Fibroblast of gingiva (primary cell): ENCODE results near the gene HACD2.

Source experiments
- DNase-seq: peaks from one replicate; pipeline ENCODE4 v3.0.0-alpha.2; 2011; ENCODE audit warnings: low read depth

The HACD2 gene

DNA sequence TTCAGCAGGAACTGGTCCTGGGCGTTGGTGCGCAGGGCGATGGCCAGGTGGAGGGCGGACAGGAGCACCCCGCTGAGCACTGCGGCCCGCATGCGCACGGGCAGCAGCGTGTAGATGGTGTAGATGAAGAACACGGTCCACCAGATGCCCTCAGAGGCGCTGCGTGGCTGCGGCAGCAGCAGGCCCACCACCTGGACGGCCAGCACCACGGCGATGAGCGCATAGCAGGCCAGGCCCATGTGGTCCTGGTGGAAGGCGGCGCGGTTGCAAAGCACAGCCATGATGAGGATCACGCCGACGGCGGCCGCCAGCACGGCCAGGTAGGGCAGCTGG, 137.5 kb downstream of the HACD2 start:
- DNase-seq: no peak

GRCh38 chr3:123446610-123447109, 138.2 kb downstream of the HACD2 start:
- no peak for DNase-seq

DNA sequence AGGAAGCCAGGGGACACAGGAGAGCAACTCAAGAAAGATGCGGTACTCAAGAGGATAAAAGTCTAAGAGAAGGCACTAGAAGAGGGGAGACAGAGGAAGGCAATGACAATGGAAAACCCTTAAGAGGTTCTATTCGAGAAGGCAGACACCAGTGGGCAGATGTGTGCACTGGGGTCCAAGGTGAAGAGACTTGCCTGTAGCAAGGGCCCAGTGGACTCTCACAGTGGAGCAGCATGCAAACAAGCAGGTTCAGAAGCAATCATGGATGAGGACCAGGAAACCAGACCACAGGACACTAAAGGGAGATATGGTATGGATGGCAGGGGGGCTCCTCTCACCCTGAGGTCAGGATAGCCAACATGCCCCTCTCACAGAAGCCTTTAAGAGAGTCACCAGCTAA, 138.6 kb downstream of the HACD2 start:
- no peak for DNase-seq

DNA sequence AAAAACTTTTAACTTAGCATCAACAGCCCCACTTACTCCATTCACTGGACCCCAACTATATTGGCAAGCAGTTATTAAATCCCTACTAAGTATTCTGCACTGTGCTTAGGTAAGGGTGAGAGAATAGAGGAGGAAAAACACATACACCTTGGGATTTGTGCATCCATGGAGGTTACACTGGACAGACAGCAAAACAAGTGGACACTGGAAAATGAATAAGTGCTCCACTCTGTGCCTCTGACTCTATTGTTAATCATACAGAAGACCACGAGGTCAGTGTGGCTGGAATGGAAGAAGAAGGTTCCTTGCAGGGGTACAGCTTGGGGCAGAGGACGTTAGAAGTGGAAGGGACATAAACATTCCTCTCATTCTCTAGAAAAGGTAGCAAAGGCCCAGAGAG, 139.2 kb downstream of the HACD2 start:
- DNase-seq: no peak

DNA sequence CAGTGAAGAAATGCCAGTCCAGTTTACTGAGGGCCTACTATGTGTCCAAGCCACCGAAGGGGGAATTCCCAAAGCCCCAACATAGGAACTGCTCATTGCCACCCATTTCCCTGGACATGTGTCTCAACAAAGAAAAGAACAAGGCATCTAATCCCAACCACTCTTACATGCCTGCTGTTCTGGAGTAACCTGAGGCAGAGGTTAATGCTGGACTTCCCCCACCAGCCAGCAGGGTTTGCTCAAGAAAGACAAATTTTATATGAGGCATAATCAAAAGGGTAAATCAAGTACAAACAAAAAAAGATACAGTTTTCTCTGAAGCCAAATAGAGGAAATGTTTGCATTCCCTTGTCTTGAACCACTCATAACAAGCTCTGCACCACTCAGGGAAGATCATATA, 140.1 kb downstream of the HACD2 start:
- DNase-seq: no peak

GRCh38 chr3:123444023-123444422, 140.8 kb downstream of the HACD2 start:
- DNase-seq: no peak

DNA sequence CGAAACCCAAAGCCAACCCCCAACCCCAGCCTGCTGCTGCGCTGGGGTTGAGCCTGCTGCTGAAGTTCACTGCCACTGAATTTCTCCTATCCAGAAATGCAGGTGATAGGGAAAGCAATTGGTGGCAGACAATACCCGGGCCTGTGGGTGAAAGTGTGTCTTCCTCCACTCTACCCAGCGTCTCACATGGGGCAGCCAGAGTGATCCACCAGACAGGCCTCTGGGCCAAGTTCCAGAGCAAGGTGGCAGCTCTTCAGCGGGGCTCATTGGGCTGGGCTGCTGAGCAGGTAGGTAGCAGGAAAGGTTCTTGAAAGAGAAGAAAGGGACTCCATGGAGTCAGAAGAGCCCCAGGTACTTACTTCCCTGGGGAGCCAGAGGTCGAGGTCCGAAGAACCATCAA, 141.9 kb downstream of the HACD2 start:
- DNase-seq: no peak

- DNase-seq: no peak
Measured at GRCh38 chr3:123442125-123442524, 142.7 kb downstream of the HACD2 start.
